Activated T-cell treated with anti-CD3 and anti-CD28 coated beads, Interleukin-2, amount 50 U/mL, for 48 hours (primary cell): Measurements from ENCODE around the gene ZMYND15.

Source experiments
- DNase-seq, 2 experiments: peaks; one replicate each; pipeline ENCODE4 v3.0.0-alpha.2; 2020

ZMYND15 gene

DNA sequence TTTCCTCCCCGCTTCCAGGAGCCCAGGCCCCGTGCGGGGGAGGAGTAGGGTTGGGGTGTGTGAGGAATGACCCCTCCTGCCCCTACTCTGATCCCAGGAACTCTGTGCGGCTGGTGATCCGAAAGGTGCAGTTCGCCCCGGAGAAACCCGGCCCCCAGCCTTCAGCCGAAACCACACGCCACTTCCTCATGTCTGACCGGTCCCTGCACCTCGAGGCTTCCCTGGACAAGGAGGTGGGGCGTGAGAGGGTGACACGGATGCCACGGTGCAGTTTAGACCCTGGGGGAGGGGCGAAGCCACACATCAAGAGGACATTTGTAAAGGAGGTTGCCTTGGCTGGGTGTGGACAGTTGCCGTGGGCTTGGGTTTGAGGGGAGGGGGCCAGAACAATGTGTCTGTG is 21.8 kb upstream of the ZMYND15 start:
- no peak for DNase-seq

DNA sequence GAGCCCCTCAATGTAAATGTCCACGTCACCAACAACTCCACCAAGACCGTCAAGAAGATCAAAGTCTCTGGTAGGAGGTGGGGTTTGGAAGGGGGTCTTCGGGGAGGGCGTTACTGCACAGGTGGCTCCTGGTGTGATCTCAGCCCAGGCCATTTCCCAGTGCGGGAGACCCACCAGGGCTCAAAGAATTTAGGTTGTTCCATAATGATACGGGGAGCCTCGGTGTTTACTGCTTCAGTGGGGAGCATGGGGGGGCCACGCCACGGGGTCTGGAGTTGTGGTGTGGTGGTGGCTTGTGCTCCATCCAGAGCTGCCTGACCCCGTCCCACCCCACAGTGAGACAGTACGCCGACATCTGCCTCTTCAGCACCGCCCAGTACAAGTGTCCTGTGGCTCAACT is 21.4 kb upstream of the ZMYND15 start:
- no peak for DNase-seq

DNA sequence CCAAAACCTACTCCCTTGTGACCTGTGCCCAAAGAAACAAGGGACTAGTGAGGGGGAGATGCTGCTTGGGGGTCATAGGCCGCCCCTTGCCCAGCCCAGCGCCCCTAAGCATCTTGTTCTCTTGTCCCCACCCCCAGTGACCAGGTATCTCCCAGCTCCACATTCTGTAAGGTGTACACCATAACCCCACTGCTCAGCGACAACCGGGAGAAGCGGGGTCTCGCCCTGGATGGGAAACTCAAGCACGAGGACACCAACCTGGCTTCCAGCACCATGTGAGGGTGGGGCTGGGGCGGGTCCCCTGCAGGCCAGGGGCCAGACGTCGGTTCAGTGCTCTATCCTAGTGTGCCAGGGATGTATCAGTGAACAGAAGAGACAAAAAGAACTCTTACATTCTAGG is 20.5 kb upstream of the ZMYND15 start:
- DNase-seq: no peak

DNA sequence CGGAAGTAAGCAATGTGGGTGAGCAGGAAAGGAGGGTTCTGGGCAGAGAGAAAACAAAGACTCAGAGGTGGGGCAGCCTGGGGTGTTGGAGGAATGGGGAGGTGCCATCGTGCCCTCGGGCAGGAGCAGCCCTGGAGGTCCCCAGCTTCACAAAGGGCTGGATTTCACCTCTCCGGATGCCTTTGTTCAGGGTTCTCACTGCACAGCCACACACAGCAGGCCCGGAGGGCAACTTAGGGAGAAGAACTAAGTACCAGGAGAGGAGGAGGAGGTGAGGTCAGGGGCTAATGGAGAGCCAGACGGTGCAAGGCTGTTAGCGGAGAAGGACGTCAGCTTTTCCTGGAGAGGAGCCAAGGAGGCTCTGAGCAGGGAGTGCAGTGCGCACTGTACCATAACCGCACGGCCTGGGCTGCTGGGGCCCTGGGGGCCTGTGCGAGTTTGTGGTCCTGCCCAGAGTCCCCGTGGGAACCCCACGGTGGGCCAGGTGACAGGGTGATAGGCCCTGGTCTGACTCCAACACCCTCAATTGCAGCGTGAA is 19.9 kb upstream of the ZMYND15 start:
- DNase-seq: no peak

DNA sequence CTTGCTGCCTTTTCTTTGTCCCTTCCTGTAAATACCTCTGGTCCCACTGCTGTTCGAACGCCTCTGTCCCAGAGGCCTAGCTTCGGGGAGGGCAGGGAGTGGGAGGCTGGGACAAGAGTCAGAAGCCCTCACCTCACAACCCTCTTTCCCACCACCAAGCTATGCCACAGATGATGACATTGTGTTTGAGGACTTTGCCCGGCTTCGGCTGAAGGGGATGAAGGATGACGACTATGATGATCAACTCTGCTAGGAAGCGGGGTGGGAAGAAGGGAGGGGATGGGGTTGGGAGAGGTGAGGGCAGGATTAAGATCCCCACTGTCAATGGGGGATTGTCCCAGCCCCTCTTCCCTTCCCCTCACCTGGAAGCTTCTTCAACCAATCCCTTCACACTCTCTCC is 18.8 kb upstream of the ZMYND15 start:
- DNase-seq: no peak

DNA sequence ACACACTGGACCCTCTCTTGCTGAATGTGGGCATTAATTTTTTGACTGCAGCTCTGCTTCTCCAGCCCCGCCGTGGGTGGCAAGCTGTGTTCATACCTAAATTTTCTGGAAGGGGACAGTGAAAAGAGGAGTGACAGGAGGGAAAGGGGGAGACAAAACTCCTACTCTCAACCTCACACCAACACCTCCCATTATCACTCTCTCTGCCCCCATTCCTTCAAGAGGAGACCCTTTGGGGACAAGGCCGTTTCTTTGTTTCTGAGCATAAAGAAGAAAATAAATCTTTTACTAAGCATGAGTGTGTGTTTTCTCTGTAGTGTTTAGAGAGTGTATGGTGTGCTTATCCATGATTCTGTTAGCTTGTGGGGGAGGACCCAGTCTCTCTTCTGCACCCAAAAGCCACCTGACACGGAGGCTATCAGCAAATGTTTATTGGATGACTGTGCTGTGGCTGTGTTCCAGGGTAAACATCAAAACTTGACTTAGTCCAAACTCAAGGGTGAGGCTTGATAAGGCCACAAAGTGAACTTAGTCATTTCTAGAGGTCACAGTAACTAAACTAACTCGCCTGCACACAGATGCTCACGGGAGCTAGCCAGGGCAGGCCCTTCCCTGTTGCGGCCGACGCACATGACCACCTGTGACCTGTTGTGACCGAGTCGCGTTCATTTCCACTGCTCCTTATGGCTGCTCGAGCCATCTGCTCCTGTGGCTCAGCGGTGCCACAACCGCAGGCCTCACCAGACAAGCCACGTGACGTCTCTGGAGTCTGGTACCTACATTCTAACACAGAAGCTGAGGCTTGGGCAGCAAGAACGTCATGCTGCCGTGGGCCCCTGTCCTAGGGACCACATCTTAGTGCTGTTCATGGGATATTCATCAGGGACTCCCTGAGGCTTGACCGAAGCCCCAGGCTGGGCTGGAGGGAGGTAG is 18.2 kb upstream of the ZMYND15 start:
- no peak for DNase-seq

DNA sequence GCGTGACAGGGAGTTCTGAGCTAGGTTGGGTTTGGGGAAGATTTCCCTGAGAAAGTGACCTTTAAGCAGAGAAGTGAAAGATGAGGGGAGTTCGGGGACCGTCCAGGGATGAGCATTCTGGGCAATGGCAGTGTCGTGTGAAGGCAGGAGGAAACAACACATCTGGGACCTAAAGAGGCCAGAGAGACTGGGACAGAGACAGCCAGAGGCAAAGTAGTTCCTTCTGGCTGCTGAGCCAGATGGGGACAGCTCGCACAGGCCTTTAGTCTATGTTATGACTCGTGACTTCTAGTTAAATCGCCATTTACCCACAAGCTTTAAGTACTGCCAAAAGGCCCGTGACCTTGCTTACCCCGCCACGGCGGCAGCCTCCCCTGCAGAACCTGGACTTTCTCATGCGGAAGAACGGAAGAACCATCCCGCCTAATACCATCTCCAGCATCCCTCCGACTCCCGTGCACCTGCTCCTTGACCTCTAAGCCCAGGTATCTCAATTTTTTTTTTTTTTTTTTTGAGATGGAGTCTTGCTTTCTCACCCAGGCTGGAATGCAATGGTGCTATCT is 16.9 kb upstream of the ZMYND15 start:
- no peak for DNase-seq

DNA sequence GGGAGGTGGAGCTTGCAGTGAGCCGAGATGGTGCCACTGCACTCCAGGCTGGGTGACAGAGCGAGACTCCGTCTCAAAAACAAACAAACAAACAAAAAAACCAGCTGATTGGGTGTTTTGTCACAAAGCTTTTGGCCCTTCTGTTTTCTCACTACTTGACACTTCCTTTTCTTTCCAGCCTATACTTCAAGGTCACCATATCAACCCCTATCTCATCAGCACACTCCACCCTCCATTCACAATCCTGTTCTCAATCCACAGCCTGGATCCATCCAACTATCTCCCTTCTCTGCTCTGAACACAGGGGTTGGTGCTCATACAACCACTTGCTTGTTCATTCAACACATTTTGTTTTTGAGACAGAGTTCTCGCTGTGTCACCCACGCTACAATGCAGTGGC is 15.0 kb upstream of the ZMYND15 start:
- DNase-seq: no peak

DNA sequence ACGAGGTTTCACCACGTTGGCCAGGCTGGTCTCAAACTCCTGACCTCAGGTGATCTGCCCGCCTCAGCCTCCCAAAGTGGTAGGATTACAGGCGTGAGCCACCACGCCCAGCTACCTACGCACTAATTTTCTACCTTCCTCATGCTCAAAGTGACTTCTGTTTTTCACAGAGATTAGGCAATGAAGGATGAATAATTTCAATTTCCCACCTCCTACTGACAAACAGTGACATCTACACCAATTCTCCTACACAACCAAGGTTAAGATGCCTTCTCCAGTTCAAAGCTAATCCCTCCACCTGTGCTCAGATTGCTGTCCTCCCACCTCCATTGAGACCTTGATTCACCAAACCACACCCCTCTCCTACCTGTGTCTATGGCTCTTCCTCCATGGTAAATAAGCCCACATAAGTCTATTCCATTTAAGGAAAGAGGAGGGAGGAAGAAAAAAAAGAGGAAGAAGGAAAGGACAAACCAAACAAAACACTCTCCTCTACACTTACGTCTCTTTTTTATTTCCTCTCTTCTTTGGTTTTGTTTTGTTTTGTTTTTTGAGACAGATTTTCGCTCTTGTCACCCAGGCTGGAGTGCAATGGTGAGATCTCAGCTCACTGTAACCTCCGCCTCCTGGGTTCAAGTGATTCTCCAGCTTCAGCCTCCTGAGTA is 13.9 kb upstream of the ZMYND15 start:
- no peak for DNase-seq

DNA sequence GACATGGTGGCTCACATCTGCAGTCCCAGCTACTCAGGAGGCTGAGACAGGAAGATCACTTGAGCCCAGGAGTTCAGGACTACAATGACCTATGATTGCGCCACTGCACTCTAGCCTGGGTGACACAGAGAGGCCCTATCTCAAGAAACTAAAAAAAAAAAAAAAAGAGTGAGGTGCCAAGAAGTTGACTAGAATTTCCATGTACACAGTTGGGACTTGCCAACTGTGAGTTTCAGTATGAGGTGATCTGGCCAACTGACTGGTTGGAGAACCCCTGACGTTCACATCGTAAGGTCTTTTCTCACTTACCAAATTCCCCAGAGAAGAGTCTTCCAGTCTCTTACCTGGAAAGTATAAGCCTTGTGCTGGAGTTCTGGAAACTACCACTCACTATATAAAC is 11.5 kb upstream of the ZMYND15 start:
- no peak for DNase-seq

DNA sequence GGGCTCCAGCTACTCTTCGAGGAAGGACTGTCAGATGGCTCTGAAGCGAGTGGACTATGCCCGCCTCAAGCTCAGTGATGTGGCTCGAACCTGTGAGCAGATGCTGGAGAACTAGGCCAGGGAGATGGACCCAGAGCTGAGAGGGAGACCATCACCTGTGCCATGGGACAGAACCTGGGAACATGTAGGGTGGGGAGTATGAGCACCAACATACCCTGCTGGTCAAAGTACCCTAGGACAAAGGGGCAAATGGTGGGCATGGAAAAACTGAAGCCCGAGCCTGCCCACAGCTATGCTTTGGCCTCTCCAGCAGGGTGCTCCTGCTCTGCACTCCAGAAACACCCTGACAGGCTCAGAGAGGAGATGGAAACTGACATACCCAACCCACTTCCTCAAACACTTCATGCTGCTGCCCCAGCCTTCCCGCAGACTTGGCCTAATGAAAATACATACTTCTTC is 6.5 kb upstream of the ZMYND15 start:
- no peak for DNase-seq

DNA sequence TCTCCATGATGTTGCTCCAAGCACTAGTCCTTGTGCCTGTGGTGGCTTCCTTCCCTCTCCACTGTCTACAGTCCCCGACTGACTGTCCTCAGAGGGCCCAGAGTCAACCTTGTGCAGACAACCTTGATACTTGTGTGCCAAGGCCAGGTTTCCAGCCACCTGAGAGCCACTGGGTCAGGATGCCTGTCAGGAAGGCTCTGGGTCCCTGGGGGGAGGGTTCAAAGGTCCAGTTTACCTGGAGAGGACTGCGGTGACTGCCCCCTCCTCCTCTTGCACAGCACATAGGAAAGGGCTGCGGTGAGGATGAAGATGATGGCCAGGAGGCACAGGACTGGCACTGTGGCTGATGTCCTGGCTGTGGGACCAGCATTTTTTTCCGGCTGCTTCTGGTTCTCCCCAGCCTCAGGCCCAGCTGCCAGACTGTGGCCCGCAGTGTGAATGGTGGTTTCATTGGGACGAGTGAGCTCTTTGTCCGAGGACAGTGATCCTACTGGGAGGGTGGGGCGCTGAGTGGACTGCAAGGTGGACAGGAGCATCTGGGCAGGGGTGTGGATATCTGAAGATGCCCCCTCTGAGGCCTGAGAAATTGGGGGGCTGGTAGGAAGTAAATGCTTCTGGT is 4.7 kb upstream of the ZMYND15 start:
- no peak for DNase-seq

DNA sequence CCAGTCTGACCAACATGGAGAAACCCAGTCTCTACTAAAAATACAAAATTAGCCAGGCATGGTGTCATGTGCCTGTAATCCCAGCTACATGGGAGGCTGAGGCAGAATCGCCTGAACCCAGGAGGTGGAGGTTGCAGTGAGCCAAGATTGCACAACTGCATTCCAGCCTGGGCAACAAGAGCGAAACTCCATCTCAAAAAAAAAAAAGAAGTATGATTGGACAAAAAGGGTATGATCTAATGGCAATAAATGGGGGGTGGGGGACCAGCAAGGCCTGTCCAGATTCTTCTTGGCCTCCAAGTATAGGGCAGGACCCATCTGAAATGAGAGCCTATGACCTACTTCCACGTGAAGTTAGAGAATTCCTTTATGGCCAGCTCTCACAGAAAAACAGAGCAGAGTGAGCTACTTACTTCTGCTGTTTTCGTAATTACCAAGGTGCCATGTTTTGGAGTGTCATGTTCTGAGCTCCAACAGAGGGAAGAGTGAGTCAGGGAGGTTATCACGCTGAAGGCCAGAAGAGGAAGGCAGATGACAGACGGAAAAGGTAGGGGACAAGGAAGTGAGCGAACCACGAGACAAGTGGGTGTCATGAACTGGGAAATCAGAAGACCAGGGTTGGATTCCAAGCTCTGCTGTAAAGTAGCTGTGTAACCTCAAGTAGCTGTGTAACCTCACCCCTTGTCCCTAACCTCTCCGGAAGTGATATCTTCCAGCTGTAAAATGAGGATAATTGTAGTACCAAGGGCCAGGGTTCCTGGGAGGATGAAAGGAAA is 3.6 kb upstream of the ZMYND15 start:
- no peak for DNase-seq

DNA sequence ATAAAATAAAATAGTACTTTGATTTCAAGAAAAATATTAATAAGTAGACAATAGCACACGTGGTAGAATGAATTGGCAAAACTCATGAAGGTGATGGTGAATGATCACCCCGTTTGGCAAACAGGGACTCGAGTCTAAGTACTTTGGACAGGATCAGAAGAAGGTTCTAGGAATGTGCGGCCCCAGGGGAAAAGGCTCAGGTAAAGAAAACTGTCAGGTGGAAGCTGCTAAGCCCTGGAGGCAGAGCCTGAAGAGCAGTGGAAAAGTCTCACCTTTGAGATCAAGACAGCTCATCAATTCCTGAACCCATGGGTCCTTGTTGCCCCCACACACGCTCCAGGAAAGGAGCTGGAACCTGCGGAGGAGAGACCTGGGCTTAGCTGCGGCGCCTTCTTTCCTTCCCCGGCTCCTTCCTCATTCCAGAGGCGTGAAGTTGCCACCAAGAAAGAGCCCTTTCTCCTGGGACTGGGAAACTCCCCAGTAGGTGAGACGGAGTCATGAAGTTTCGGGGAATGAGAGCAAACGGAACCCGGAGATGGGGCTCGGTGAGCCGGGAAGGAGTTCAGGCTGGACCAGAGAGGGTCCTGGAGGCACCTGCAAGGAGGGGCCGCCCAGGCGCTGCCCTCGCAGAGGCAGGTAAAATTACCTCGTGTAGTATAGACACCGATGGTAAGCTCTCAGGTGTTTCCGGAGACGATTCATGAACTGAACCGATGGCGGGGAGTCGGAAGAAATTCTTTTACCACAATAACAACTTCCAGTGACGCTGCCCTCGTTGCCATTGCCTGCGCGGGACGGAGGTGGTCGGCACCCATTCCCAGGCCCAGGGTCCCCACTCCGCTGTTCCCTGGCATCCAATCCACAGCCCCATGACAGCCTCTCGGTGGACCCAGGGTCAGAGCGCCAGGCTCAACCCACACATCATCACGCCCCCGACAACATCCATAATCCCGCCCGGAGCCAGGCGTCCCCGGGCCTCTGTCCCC is 1.2 kb upstream of the ZMYND15 start:
- DNase-seq: no peak

DNA sequence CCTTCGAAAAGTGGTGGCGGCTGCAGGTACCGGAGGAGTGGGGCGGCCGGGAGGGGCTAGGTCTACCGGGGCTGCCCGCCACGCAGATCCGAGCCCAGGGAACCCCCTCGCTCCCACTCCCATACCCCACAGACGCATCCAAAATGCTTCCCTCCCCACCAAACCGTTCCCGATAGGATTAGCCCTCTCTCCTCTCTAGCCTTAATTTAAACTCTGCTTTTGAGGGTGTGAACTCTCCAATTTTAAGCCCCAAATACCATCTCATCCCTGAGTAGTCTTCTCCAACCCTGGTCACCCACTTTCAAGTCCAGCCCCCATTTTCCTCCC is 355 bp downstream of the ZMYND15 start:
- no peak for DNase-seq

DNA sequence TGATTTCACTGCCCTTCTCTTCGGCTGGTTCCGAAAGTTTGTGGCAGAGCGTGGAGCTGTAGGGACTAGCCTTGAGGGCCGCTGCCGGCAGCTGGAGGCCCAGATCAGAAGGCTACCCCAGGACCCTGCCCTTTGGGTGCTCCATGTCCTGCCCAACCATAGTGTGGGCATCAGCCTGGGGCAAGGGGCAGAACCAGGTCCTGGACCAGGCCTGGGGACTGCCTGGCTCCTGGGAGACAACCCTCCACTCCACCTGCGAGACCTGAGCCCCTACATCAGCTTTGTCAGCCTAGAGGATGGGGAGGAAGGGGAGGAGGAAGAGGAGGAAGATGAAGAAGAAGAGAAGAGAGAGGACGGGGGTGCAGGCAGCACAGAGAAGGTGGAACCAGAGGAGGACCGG is 951 bp downstream of the ZMYND15 start:
- no peak for DNase-seq

DNA sequence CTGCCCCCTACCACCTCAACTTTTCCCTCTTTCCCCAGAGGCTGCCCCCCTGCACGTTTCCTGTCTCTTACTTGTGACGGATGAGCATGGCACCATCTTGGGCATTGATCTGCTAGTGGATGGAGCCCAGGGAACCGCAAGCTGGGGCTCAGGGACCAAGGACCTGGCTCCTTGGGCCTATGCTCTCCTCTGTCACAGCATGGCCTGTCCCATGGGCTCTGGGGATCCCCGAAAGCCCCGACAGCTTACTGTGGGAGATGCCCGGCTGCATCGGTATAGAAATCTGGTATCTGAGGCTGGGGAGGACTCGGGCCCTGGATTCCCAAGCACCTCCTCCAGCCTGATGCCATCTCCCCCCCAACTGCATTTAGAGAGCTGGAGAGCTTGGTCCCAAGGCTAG is 1.9 kb downstream of the ZMYND15 start:
- DNase-seq: no peak

DNA sequence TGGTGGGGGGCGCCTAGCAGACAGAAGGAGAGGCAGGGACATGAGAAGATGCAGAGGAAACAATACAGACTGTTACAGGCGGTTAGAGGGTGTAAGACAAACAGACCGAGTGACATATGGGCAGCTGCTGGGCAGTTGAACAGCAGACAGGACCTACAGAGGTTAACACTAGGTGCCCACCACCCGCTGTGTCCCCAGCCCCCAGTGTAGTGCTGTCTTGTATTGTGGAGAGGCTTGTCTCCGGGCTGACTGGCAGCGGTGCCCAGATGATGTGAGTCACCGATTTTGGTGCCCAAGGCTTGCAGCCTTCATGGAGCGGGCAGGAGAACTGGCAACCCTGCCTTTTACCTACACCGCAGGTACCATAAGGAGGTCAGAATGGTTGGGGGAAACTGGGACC is 2.5 kb downstream of the ZMYND15 start:
- no peak for DNase-seq

DNA sequence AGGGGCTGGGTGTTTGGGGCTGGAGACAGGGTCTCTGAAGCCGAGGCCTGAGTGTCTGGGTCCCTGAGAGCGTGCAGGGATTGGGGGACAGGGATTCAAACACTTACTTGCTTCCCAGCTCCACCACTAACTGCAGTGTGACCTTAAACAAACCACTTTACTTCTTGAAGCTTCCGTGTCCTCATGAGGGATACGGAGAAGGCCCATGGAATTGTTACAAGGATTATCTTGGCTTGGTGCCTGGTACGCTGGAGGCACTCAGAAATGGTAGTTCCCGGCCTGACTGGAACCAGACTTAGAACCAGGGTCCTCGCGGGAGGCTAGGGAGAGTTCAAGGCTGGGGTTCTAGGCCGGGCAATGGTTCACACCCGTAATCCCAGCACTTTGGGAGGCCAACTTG is 3.0 kb downstream of the ZMYND15 start:
- DNase-seq: no peak

DNA sequence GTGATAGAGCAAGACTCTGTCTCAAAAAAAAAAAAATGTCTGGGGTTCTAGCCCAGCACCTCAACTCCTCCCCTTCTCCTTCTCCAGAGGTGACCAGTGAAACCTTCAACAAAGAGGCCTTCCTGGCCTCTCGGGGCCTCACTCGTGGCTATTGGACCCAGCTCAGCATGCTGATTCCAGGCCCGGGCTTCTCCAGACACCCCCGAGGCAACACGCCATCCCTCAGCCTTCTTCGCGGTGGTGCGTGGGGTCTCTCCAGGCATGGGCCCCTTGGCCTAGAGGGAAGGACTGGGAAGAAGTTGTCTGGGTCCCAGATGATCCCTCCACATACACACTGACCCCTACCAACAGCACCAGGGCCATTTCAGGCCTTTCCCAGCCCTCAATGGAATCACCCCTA is 3.6 kb downstream of the ZMYND15 start:
- DNase-seq: no peak

DNA sequence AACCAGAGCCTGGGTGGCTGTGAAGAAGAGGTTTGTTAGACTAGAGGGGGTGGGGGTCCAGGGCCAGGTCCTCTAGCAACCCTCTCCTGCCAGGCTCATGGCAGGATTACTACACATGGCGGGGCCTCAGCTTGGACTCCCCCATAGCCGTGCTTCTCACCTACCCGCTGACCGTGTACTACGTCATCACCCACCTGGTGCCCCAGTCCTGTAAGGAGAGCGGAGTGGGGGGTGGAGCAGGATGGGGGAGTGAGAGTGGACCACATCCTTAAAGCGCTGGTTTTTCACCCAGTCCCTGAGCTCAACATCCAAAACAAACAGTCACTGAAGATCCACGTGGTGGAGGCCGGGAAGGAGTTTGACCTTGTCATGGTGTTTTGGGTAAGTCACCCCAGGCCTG is 4.3 kb downstream of the ZMYND15 start:
- no peak for DNase-seq
